Right kidney (tissue), 1 donor: ENCODE results near the gene TTC7B.

Experiments
- DNase-seq: peaks from one replicate; pipeline ENCODE4 v3.0.0-alpha.2; 2016

Gene TTC7B

GRCh38 chr14:90674716-90675115 is 141.5 kb downstream of the TTC7B start:
- DNase-seq, result no peak

- DNase-seq, result no peak
Measured at GRCh38 chr14:90674043-90674670, 142.1 kb downstream of the TTC7B start.

- no peak for DNase-seq
Measured at GRCh38 chr14:90671382-90672234, 144.6 kb downstream of the TTC7B start.

- no peak for DNase-seq
Measured at GRCh38 chr14:90669731-90670130, 146.5 kb downstream of the TTC7B start.

- DNase-seq, result no peak
Measured at GRCh38 chr14:90666571-90666970, 149.7 kb downstream of the TTC7B start.

- DNase-seq, result no peak
Measured at GRCh38 chr14:90665321-90666000, 150.8 kb downstream of the TTC7B start.

GRCh38 chr14:90664911-90665310 is 151.3 kb downstream of the TTC7B start:
- no peak for DNase-seq

- DNase-seq, result no peak
Measured at GRCh38 chr14:90663680-90664079, 152.6 kb downstream of the TTC7B start.

- no peak for DNase-seq
Measured at GRCh38 chr14:90663140-90663539, 153.1 kb downstream of the TTC7B start.

- DNase-seq, result no peak
Measured at GRCh38 chr14:90661866-90662265, 154.4 kb downstream of the TTC7B start.

- DNase-seq, result no peak
Measured at GRCh38 chr14:90660865-90661570, 155.2 kb downstream of the TTC7B start.

GRCh38 chr14:90659156-90659555 is 157.1 kb downstream of the TTC7B start:
- DNase-seq, result no peak

- DNase-seq, result no peak
Measured at GRCh38 chr14:90658541-90658967, 157.7 kb downstream of the TTC7B start.

- DNase-seq, result no peak
Measured at GRCh38 chr14:90656973-90657372, 159.3 kb downstream of the TTC7B start.

GRCh38 chr14:90655829-90656228 is 160.4 kb downstream of the TTC7B start:
- no peak for DNase-seq

GRCh38 chr14:90654831-90655276 is 161.4 kb downstream of the TTC7B start:
- DNase-seq, result no peak

GRCh38 chr14:90652626-90653025 is 163.6 kb downstream of the TTC7B start:
- no peak for DNase-seq

- no peak for DNase-seq
Measured at GRCh38 chr14:90651976-90652560, 164.2 kb downstream of the TTC7B start.

- no peak for DNase-seq
Measured at GRCh38 chr14:90651271-90651804, 164.9 kb downstream of the TTC7B start.

- no peak for DNase-seq
Measured at GRCh38 chr14:90649557-90650135, 166.6 kb downstream of the TTC7B start.

GRCh38 chr14:90649083-90649482 is 167.1 kb downstream of the TTC7B start:
- no peak for DNase-seq
